BE2C (cell line): ENCODE data around the gene TMEM150A.

ENCODE experiments used
- DNase-seq: peaks from one replicate; pipeline ENCODE4 v3.0.0-alpha.2; 2020
- H3K27me3 ChIP-seq: fragments of 250-450 bp; sonication (Bioruptor Pico); 2 replicates; pipeline ENCODE4 v1.5.1; 2020; ENCODE audit warnings: mild to moderate bottlenecking
- H3K36me3 ChIP-seq: fragments of 250-450 bp; sonication (Bioruptor Pico); 2 replicates; pipeline ENCODE4 v1.5.1; 2020; ENCODE audit warnings: mild to moderate bottlenecking
- H3K4me1 ChIP-seq: fragments of 250-450 bp; sonication (Bioruptor Pico); 2 replicates; pipeline ENCODE4 v1.5.1; 2020
- H3K4me3 ChIP-seq: 2 replicates; pipeline ENCODE4 v1.5.1; 2011; ENCODE audit warnings: low read depth, low read length
- H3K9me3 ChIP-seq: fragments of 250-450 bp; sonication (Bioruptor Pico); 2 replicates; pipeline ENCODE4 v1.5.1; 2020
- TF ChIP-seq, protein P1 (sequence below): IDR thresholded peaks from 2 replicates; pipeline ENCODE4 v1.5.1; 2012; ENCODE audit warnings: mild to moderate bottlenecking, low read depth, low read length

Gene TMEM150A

GRCh38 chr2:85579266-85579935 is 23.1 kb downstream of the TMEM150A start:
- no peaks in the 10 kb centered on the region for H3K4me1 ChIP-seq
- no peaks in the 10 kb centered on the region for H3K27me3 ChIP-seq
- no peak overlapping the region for H3K4me3 ChIP-seq

DNA sequence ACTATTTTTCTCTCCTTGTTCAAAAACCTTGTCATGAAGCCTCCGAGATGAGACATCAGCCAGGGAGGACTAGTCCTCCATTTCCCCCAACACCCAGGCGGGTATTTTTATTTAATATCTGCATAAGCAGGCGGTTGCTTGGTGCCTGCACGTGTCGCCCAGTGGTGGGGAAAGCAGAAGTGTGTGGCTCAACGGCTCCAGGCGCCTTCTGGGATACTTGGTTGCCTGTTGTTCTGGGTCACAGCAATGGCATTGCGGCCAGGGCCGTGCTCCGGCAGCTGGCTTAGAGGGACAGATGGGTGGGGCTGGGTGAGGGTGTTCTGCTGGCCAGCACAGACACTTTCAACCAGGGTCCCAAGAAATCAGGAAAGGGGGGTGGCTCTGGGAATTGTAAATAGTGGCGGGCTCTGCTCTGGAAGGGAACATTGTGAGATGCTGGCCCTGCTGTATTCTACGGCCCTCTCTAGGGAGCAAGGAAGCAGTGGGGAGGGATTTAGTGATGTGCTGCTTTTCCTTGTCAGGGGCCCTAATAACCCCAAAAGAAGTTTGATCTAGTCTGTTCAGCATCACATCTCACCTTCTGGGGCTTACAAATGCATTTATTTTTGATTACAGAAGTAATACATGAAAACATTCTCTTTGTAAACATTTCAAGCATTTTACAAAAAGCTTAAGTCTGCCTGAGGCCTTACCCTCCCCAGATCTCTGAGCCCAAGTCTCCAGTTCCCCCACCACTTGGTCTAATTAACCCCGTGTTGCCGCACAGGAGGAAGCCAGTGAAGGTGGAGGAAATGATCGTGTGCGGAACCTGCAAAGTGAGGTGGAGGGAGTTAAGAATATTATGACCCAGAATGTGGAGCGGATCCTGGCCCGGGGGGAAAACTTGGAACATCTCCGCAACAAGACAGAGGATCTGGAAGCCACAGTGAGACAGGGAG is 24.0 kb downstream of the TMEM150A start:
- H3K36me3 ChIP-seq: no peaks in the 10 kb centered on the region
- TF ChIP-seq, protein P1, sequence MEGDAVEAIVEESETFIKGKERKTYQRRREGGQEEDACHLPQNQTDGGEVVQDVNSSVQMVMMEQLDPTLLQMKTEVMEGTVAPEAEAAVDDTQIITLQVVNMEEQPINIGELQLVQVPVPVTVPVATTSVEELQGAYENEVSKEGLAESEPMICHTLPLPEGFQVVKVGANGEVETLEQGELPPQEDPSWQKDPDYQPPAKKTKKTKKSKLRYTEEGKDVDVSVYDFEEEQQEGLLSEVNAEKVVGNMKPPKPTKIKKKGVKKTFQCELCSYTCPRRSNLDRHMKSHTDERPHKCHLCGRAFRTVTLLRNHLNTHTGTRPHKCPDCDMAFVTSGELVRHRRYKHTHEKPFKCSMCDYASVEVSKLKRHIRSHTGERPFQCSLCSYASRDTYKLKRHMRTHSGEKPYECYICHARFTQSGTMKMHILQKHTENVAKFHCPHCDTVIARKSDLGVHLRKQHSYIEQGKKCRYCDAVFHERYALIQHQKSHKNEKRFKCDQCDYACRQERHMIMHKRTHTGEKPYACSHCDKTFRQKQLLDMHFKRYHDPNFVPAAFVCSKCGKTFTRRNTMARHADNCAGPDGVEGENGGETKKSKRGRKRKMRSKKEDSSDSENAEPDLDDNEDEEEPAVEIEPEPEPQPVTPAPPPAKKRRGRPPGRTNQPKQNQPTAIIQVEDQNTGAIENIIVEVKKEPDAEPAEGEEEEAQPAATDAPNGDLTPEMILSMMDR: no peak
- no peaks in the 10 kb centered on the region for H3K4me1 ChIP-seq
- DNase-seq: no peak
- no peaks in the 10 kb centered on the region for H3K9me3 ChIP-seq
- no peak overlapping the region for H3K4me3 ChIP-seq
- no peaks in the 10 kb centered on the region for H3K27me3 ChIP-seq

More at GRCh38 chr2:85579266-85579935, 23.1 kb downstream of the TMEM150A start:
- TF ChIP-seq, protein P1: no peak
- no peak for DNase-seq
- Histone ChIP-seq H3K9me3 (no peaks in the 10 kb centered on the region), H3K36me3 (no peaks in the 10 kb centered on the region)

DNA sequence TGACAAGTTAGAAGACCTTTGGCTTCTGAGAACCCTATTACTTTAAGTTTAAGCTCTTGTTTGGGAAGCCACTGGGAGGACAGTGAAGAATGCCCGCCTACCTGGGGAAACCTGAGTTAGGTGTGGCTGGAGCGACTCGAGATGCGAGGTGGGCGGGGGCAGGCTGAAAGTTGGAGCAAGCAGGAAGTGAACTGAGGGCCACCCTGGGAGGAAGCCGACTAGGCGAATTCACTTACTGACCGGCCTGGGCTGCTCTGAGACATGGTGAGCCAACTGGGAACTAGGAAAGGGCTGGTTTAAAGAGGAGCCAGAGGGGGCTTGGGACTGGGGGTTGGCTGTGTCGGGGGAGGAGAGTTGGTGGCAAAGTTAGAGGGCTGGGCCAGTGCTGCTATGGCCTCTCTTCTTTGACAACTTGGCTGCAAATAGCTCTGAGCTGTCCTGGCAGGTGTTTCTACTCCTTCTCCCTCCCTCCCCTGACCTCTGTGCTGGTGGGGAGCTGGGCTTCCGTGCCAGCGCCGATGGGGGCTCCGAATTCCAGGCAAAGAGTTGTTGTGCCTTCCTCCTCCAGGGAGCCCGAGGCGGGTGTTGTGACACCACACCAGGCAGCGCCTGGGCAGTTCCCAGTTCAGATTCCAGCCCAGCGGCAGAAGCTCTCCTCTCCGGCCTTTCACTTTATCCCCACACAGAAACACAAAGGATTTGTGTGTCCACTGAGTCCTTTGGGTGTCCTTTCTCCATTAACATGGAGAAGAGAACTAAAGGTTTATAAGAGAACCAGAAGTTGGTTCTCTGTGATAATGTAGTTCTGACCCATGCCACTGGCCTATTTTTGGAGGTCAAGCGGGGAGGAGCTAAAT is 24.9 kb downstream of the TMEM150A start, which contains the start of gene VAMP8:
Gene VAMP8, plus strand, starts transcription at position 201 of the 857 bp plus-strand sequence. Its CDS starts 61 bp downstream, at position 262.
- Histone ChIP-seq H3K9me3 (no peaks in the 10 kb centered on the region), H3K27me3 (no peaks in the 10 kb centered on the region), H3K4me1 (no peaks in the 10 kb centered on the region), H3K36me3 (no peaks in the 10 kb centered on the region), H3K4me3 (no peak within 1 kb of the TSS)
- TF ChIP-seq, protein P1: no peak
- DNase-seq: no peak

DNA sequence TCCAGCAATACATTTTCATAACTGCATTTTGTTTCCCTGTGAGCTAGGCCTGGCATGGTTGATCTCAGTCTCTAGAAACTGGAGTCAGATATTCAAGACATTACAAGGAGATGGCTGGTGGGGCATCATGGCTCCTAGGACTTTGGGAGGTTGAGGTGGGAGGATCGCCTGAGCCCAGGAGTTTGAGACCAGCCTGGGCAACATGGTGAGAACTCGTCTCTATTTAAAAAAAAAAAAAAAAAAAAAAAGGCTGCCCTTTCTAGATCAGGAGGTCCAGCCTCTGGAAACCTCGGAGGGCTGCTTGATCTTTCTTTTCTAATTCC is 25.5 kb downstream of the TMEM150A start:
- no peaks in the 10 kb centered on the region for H3K4me1 ChIP-seq
- DNase-seq: no peak
- H3K36me3 ChIP-seq: no peaks in the 10 kb centered on the region
- TF ChIP-seq, protein P1: no peak
- no peak overlapping the region for H3K4me3 ChIP-seq
- H3K27me3 ChIP-seq: no peaks in the 10 kb centered on the region
- no peaks in the 10 kb centered on the region for H3K9me3 ChIP-seq

GRCh38 chr2:85575739-85576138 is 26.8 kb downstream of the TMEM150A start:
- no peaks in the 10 kb centered on the region for H3K9me3 ChIP-seq
- no peak overlapping the region for H3K4me3 ChIP-seq
- TF ChIP-seq, protein P1: no peak
- no peak for DNase-seq
- H3K27me3 ChIP-seq: no peaks in the 10 kb centered on the region
- H3K36me3 ChIP-seq: no peaks in the 10 kb centered on the region
- H3K4me1 ChIP-seq: no peaks in the 10 kb centered on the region
